Activated CD4-positive, alpha-beta T cell treated with anti-CD3 and anti-CD28 coated beads, Interleukin-2, amount 10 ng/mL, durations not matched to agents 24 days and 14 days (primary cell): ENCODE measurements around the gene SERPINB1. TPM values are rescaled to one million over a fixed set of nuclear protein-coding genes. Genes with fewer than 3 reads are reported as not detected.
"Not testable (repeated sequence)": the region's sequence is repeated elsewhere in the genome, so short reads cannot be mapped to it uniquely, and the experiment has no call there.

Source experiments
- DNase-seq: peaks from one replicate; pipeline ENCODE4 v3.0.0; 2022
- H3K27ac Mint-ChIP-seq: one replicate; pipeline ENCODE4 v1.8.0; 2022; ENCODE audit warnings: mild to moderate bottlenecking, mixed read lengths
- H3K27me3 Mint-ChIP-seq: one replicate; pipeline ENCODE4 v1.8.0; 2022; ENCODE audit warnings: mixed read lengths
- H3K36me3 Mint-ChIP-seq: one replicate; pipeline ENCODE4 v1.8.0; 2022; ENCODE audit warnings: low read depth, mild to moderate bottlenecking, mixed read lengths
- H3K4me1 Mint-ChIP-seq: one replicate; pipeline ENCODE4 v1.8.0; 2021; ENCODE audit warnings: mixed read lengths
- H3K4me3 Mint-ChIP-seq: one replicate; pipeline ENCODE4 v1.8.0; 2022; ENCODE audit warnings: mild to moderate bottlenecking, moderate library complexity, mixed read lengths
- H3K9me3 Mint-ChIP-seq: one replicate; pipeline ENCODE4 v1.8.0; 2021; ENCODE audit warnings: mixed read lengths
- intact Hi-C: fragments of 100-400 bp; cut with micrococcal nuclease; formaldehyde crosslinking; loops from one replicate; pipeline ENCODE4 v1.15.1; 2023
- total RNA-seq: library from RNA; stranded (reverse); gene quantifications from 2 replicates; pipeline ENCODE4 v1.2.3, GENCODE V29; 2022

SERPINB1 gene
- total RNA-seq, 1 donor from 2014 or later: 79.9 TPM

GRCh38 chr6:2809015-2809414 lies 32.6 kb downstream of the SERPINB1 start:
- intact Hi-C loops: no loop called here
- no peaks in the 10 kb centered on the region for H3K27me3 Mint-ChIP-seq
- peaks cover 13% of the 10 kb centered on the region for H3K4me1 Mint-ChIP-seq
- no peaks in the 10 kb centered on the region for H3K36me3 Mint-ChIP-seq
- no peak overlapping the region for H3K27ac Mint-ChIP-seq
- no peak overlapping the region for H3K4me3 Mint-ChIP-seq
- DNase-seq: no peak
- no peaks in the 10 kb centered on the region for H3K9me3 Mint-ChIP-seq

- Mint-ChIP-seq H3K27ac (no peak overlapping the region), H3K27me3 (no peaks in the 10 kb centered on the region), H3K9me3 (no peaks in the 10 kb centered on the region), H3K4me3 (no peak overlapping the region), H3K36me3 (no peaks in the 10 kb centered on the region), H3K4me1 (peaks cover 13% of the 10 kb centered on the region)
- intact Hi-C loops: no loop called here
- DNase-seq: no peak
Observed at GRCh38 chr6:2807342-2808090, 34.1 kb downstream of the SERPINB1 start.

- peaks cover 13% of the 10 kb centered on the region for H3K4me1 Mint-ChIP-seq
- H3K27me3 Mint-ChIP-seq: no peaks in the 10 kb centered on the region
- no peak overlapping the region for H3K27ac Mint-ChIP-seq
- no peaks in the 10 kb centered on the region for H3K36me3 Mint-ChIP-seq
- no peak for DNase-seq
- intact Hi-C loops: no loop called here
- H3K9me3 Mint-ChIP-seq: no peaks in the 10 kb centered on the region
- H3K4me3 Mint-ChIP-seq: no peak overlapping the region
Observed at GRCh38 chr6:2806644-2807043, 35.0 kb downstream of the SERPINB1 start.

GRCh38 chr6:2805031-2805430 lies 36.6 kb downstream of the SERPINB1 start:
- Mint-ChIP-seq H3K27ac (no peak overlapping the region), H3K4me3 (no peak overlapping the region), H3K4me1 (peaks cover 13% of the 10 kb centered on the region), H3K36me3 (no peaks in the 10 kb centered on the region), H3K27me3 (no peaks in the 10 kb centered on the region), H3K9me3 (no peaks in the 10 kb centered on the region)
- no peak for DNase-seq
- intact Hi-C loops: no loop called here

GRCh38 chr6:2804516-2804915 lies 37.1 kb downstream of the SERPINB1 start:
- intact Hi-C loops: no loop called here
- H3K4me3 Mint-ChIP-seq: no peak overlapping the region
- H3K27me3 Mint-ChIP-seq: no peaks in the 10 kb centered on the region
- no peaks in the 10 kb centered on the region for H3K9me3 Mint-ChIP-seq
- no peak for DNase-seq
- no peaks in the 10 kb centered on the region for H3K36me3 Mint-ChIP-seq
- peaks cover 12% of the 10 kb centered on the region for H3K4me1 Mint-ChIP-seq
- H3K27ac Mint-ChIP-seq: no peak overlapping the region

- intact Hi-C loops: no loop called here
- no peaks in the 10 kb centered on the region for H3K9me3 Mint-ChIP-seq
- peaks cover 16% of the 10 kb centered on the region for H3K4me1 Mint-ChIP-seq
- DNase-seq: no peak
- no peak overlapping the region for H3K4me3 Mint-ChIP-seq
- no peaks in the 10 kb centered on the region for H3K36me3 Mint-ChIP-seq
- H3K27ac Mint-ChIP-seq: no peak overlapping the region
- no peaks in the 10 kb centered on the region for H3K27me3 Mint-ChIP-seq
Observed at GRCh38 chr6:2803731-2804429, 37.8 kb downstream of the SERPINB1 start.

GRCh38 chr6:2802521-2803060 lies 39.1 kb downstream of the SERPINB1 start:
- Mint-ChIP-seq H3K27ac (no peak overlapping the region), H3K9me3 (no peaks in the 10 kb centered on the region), H3K27me3 (no peaks in the 10 kb centered on the region), H3K36me3 (peaks cover 4% of the 10 kb centered on the region), H3K4me3 (no peak overlapping the region), H3K4me1 (peaks cover 19% of the 10 kb centered on the region)
- DNase-seq: no peak
- intact Hi-C loops: no loop called here

- H3K27me3 Mint-ChIP-seq, H3K27ac Mint-ChIP-seq, DNase-seq, H3K9me3 Mint-ChIP-seq, H3K36me3 Mint-ChIP-seq, intact Hi-C loops, H3K4me3 Mint-ChIP-seq: not testable (repeated sequence)
- H3K4me1 Mint-ChIP-seq: peaks cover 26% of the 10 kb centered on the region
Observed at GRCh38 chr6:2801687-2802086, 40.0 kb downstream of the SERPINB1 start.

GRCh38 chr6:2800552-2801316 lies 40.9 kb downstream of the SERPINB1 start:
- Mint-ChIP-seq H3K9me3 (no peaks in the 10 kb centered on the region), H3K36me3 (peaks cover 4% of the 10 kb centered on the region), H3K4me1 (peaks cover 29% of the 10 kb centered on the region), H3K4me3 (peak overlapping the region; percentile 26), H3K27me3 (no peaks in the 10 kb centered on the region), H3K27ac (peak overlapping the region; percentile 88)
- no peak for DNase-seq
- intact Hi-C loops: no loop called here

GRCh38 chr6:2799936-2800527 lies 41.6 kb downstream of the SERPINB1 start:
- DNase-seq: no peak
- Mint-ChIP-seq H3K36me3 (peaks cover 4% of the 10 kb centered on the region), H3K4me3 (peak overlapping the region; percentile 26), H3K27ac (peak overlapping the region; percentile 88), H3K9me3 (no peaks in the 10 kb centered on the region), H3K4me1 (peaks cover 32% of the 10 kb centered on the region), H3K27me3 (no peaks in the 10 kb centered on the region)
- intact Hi-C loops: no loop called here

GRCh38 chr6:2798586-2799134 lies 43.0 kb downstream of the SERPINB1 start:
- Mint-ChIP-seq H3K36me3 (peaks cover 4% of the 10 kb centered on the region), H3K4me3 (no peak overlapping the region), H3K27ac (no peak overlapping the region), H3K27me3 (no peaks in the 10 kb centered on the region), H3K9me3 (no peaks in the 10 kb centered on the region), H3K4me1 (peaks cover 40% of the 10 kb centered on the region)
- intact Hi-C loops: no loop called here
- no peak for DNase-seq

GRCh38 chr6:2797564-2798031 lies 44.1 kb downstream of the SERPINB1 start:
- H3K36me3 Mint-ChIP-seq: peaks cover 4% of the 10 kb centered on the region
- H3K9me3 Mint-ChIP-seq: no peaks in the 10 kb centered on the region
- intact Hi-C loops: no loop called here
- H3K27ac Mint-ChIP-seq: peak overlapping the region; percentile 63
- no peak overlapping the region for H3K4me3 Mint-ChIP-seq
- DNase-seq: no peak
- H3K4me1 Mint-ChIP-seq: peaks cover 49% of the 10 kb centered on the region
- no peaks in the 10 kb centered on the region for H3K27me3 Mint-ChIP-seq

- H3K36me3 Mint-ChIP-seq: peaks cover 4% of the 10 kb centered on the region
- intact Hi-C loops: no loop called here
- H3K9me3 Mint-ChIP-seq: no peaks in the 10 kb centered on the region
- H3K27ac Mint-ChIP-seq: peak overlapping the region; percentile 41
- H3K4me1 Mint-ChIP-seq: peaks cover 53% of the 10 kb centered on the region
- DNase-seq: no peak
- no peak overlapping the region for H3K4me3 Mint-ChIP-seq
- H3K27me3 Mint-ChIP-seq: no peaks in the 10 kb centered on the region
Observed at GRCh38 chr6:2796861-2797260, 44.8 kb downstream of the SERPINB1 start.
